HepG2 (cell line): ENCODE data around the gene HIF1AN. TPM values are rescaled to one million over a fixed set of nuclear protein-coding genes. Genes with fewer than 3 reads are reported as not detected.

Experiments used
- ATF6 ChIP-seq: sonication (generic); formaldehyde crosslinking; conservative IDR thresholded peaks from 2 replicates; pipeline ENCODE4 v1.4.0; 2020; ENCODE audit warnings: missing genetic modification reagents
- ELF4 ChIP-seq: sonication (generic); formaldehyde crosslinking; IDR thresholded peaks from 2 replicates; pipeline ENCODE4 v1.5.0; 2020; ENCODE audit warnings: missing genetic modification reagents, mild to moderate bottlenecking, moderate library complexity, borderline replicate concordance
- FOXP4 ChIP-seq: sonication (generic); formaldehyde crosslinking; IDR thresholded peaks from 2 replicates; pipeline ENCODE4 v1.4.0; 2020; ENCODE audit warnings: missing genetic modification reagents
- GTF2F1 ChIP-seq: fragments of 150-350 bp; IDR thresholded peaks from 2 replicates; pipeline ENCODE4 v1.6.1; 2014; ENCODE audit warnings: low read length
- KDM4B ChIP-seq: sonication (generic); formaldehyde crosslinking; IDR thresholded peaks from 2 replicates; pipeline ENCODE4 v1.4.0; 2020; ENCODE audit warnings: missing genetic modification reagents
- MEIS1 ChIP-seq: sonication (generic); formaldehyde crosslinking; IDR thresholded peaks from 2 replicates; pipeline ENCODE4 v1.9.0; 2021; ENCODE audit warnings: mild to moderate bottlenecking, missing genetic modification reagents, moderate library complexity, borderline replicate concordance
- PAXIP1 ChIP-seq: sonication (generic); formaldehyde crosslinking; conservative IDR thresholded peaks from 2 replicates; pipeline ENCODE4 v1.4.0; 2020; ENCODE audit warnings: mild to moderate bottlenecking, missing genetic modification reagents, moderate library complexity
- RBM22 ChIP-seq: fragments of 200-400 bp; formaldehyde crosslinking; optimal IDR thresholded peaks from 2 replicates; pipeline ENCODE3; 2017; ENCODE audit warnings: mild to moderate bottlenecking, low read length, moderate library complexity
- RELA ChIP-seq: sonication (generic); formaldehyde crosslinking; IDR thresholded peaks from 2 replicates; pipeline ENCODE4 v1.4.0; 2020; ENCODE audit warnings: missing genetic modification reagents
- SOX6 ChIP-seq, 2 experiments: fragments of 450-650 bp in 1 of 2; sonication (generic) in 1 of 2; formaldehyde crosslinking in 1 of 2; IDR thresholded peaks; 2 replicates each; pipeline versions ENCODE4 v1.4.0 to v1.6.1; 2017 to 2020; ENCODE audit warnings: antibody characterized with exemption in 1 of 2, mild to moderate bottlenecking in 1 of 2, missing genetic modification reagents in 1 of 2
- SRF ChIP-seq: IDR thresholded peaks from 2 replicates; pipeline ENCODE4 v1.6.1; 2011; ENCODE audit warnings: mild to moderate bottlenecking, low read depth, low read length, moderate library complexity
- TBL1XR1 ChIP-seq: fragments of 150-350 bp; IDR thresholded peaks from 2 replicates; pipeline ENCODE4 v1.6.1; 2014; ENCODE audit warnings: borderline replicate concordance, low read length; ENCODE audit not compliant: partially characterized antibody
- ZNF17 ChIP-seq: sonication (generic); formaldehyde crosslinking; IDR thresholded peaks from 2 replicates; pipeline ENCODE4 v1.5.0; 2020; ENCODE audit warnings: mild to moderate bottlenecking, missing genetic modification reagents
- ZNF264 ChIP-seq: sonication (generic); formaldehyde crosslinking; IDR thresholded peaks from 2 replicates; pipeline ENCODE4 v1.4.0; 2020; ENCODE audit warnings: missing genetic modification reagents
- ZNF317 ChIP-seq: sonication (generic); formaldehyde crosslinking; IDR thresholded peaks from 2 replicates; pipeline ENCODE4 v1.5.0; 2020; ENCODE audit warnings: mild to moderate bottlenecking, missing genetic modification reagents
- ZNF44 ChIP-seq: sonication (generic); formaldehyde crosslinking; IDR thresholded peaks from 2 replicates; pipeline ENCODE4 v1.5.1; 2020; ENCODE audit warnings: mild to moderate bottlenecking, missing genetic modification reagents
- ZNF550 ChIP-seq: sonication (generic); formaldehyde crosslinking; IDR thresholded peaks from 2 replicates; pipeline ENCODE4 v1.4.0; 2020; ENCODE audit warnings: mild to moderate bottlenecking, missing genetic modification reagents, borderline replicate concordance
- ZNF556 ChIP-seq: sonication (generic); formaldehyde crosslinking; IDR thresholded peaks from 2 replicates; pipeline ENCODE4 v1.4.0; 2020; ENCODE audit warnings: mild to moderate bottlenecking, missing genetic modification reagents, borderline replicate concordance
- ZNF557 ChIP-seq: sonication (generic); formaldehyde crosslinking; IDR thresholded peaks from 2 replicates; pipeline ENCODE4 v1.4.0; 2020; ENCODE audit warnings: missing genetic modification reagents
- ZNF562 ChIP-seq: sonication (generic); formaldehyde crosslinking; IDR thresholded peaks from 2 replicates; pipeline ENCODE4 v1.8.0; 2022; ENCODE audit warnings: missing genetic modification reagents, borderline replicate concordance
- ZNF749 ChIP-seq: sonication (generic); formaldehyde crosslinking; IDR thresholded peaks from 2 replicates; pipeline ENCODE4 v1.8.0; 2022; ENCODE audit warnings: mild to moderate bottlenecking, missing genetic modification reagents, moderate library complexity, borderline replicate concordance
- polyA plus RNA-seq, 8 experiments: library from polyadenylated mRNA; depleted of rRNA in 3 of 8; stranded (reverse) in 7 of 8; unstranded in 1 of 8; fragments of >200 nt; fragmentation: Illumina TruSeq in 4 of 8; extraction: Trizol in 4 of 8; gene quantifications; 2 replicates each; pipeline versions ENCODE4 v1.2.1 to v1.2.3, GENCODE V29; 2011 to 2016; ENCODE audit warnings: low read depth in 4 of 8, missing spikeins in 1 of 8, mixed read lengths in 1 of 8; ENCODE audit not compliant: insufficient read depth in 1 of 8
- total RNA-seq, 5 experiments: library from RNA; depleted of rRNA; stranded (reverse); fragments of >200 nt; fragmentation: Illumina TruSeq; extraction: Trizol; gene quantifications; 2 replicates each; pipeline ENCODE4 v1.2.3, GENCODE V29; 2016; ENCODE audit warnings: low read depth in 1 of 5
- TF ChIP-seq, protein P1 (sequence below): sonication (generic); formaldehyde crosslinking; IDR thresholded peaks from 2 replicates; pipeline ENCODE4 v1.5.0; 2020; ENCODE audit warnings: missing genetic modification reagents

The HIF1AN gene
- total and polyA plus RNA-seq, 2 of the 13 experiments (the other 11 are each of a cell fraction or from before 2014, with no cell fraction given) = 8.6 to 10.7 TPM

GRCh38 chr10:100535715-100536353 lies at the start of gene HIF1AN (continued):
- TF ChIP-seq FOXP4 (CRISPR knock-in tag) (peak; percentile 48; the same call in 1 of the 2 replicates), KDM4B (no peak), ATF6 (no peak), ELF4 (CRISPR knock-in tag) (0 out of 2 replicates have a peak, but pooled peaks have one; percentile 67), GTF2F1 (no peak), ZNF264 (peak; percentile 60), ZNF557 (CRISPR knock-in tag) (no peak), ZNF17 (CRISPR knock-in tag) (no peak), SOX6 (IDR thresholded peaks at IDR 0.05) (no peak), SOX6 (CRISPR knock-in tag; IDR thresholded peaks at IDR 0.05) (peak; percentile 68; the same call in 1 of the 2 replicates), PAXIP1 (peak; percentile 44), ZNF749 (CRISPR knock-in tag) (no peak), ZNF317 (CRISPR knock-in tag) (peak; percentile 37; the same call in 1 of the 2 replicates), MEIS1 (CRISPR knock-in tag) (no peak), ZNF44 (CRISPR knock-in tag) (no peak), ZNF556 (CRISPR knock-in tag) (peak; percentile 71; the same call in 1 of the 2 replicates), ZNF550 (CRISPR knock-in tag) (no peak), RELA (CRISPR knock-in tag) (no peak), TBL1XR1 (no peak), RBM22 (no peak), ZNF562 (CRISPR knock-in tag) (no peak), SRF (no peak)
- TF ChIP-seq, protein P1, sequence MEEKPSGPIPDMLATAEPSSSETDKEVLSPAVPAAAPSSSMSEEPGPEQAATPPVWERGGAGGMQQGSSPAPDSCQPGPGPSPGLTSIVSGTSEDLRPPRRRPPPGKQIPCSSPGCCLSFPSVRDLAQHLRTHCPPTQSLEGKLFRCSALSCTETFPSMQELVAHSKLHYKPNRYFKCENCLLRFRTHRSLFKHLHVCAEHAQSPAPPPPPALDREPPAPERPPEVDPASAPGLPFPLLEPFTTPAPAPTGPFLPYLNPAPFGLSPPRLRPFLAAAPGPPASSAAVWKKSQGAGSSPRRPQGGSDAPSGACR (CRISPR knock-in tag) = no peak
